H1 (cell line): Measurements from ENCODE around the gene SKAP1. TPM values are rescaled to one million over a fixed set of nuclear protein-coding genes. Genes with fewer than 3 reads are reported as not detected.
"Not testable (repeated sequence)": the region's sequence is repeated elsewhere in the genome, so short reads cannot be mapped to it uniquely, and the experiment has no call there.

Experiments used
- CTCF ChIA-PET: fragments of 300-600 bp; sonication (Branson Sonifier 250); formaldehyde crosslinking; loops from one replicate; lab custom pipeline; 2021; ENCODE audit not compliant: partially characterized antibody; lab: Charles Lee
- POLR2A ChIA-PET: fragments of 300-600 bp; sonication (Branson Sonifier 250); formaldehyde crosslinking; loops from one replicate; lab custom pipeline; 2021; ENCODE audit warnings: inconsistent platforms; ENCODE audit not compliant: partially characterized antibody; lab: Charles Lee
- DNase-seq, 2 experiments: peaks; one replicate each; pipeline versions ENCODE4 v3.0.0 to v3.0.0-alpha.2; 2010 to 2022; ENCODE audit warnings: low spot score in 2 of 2, low read depth in 1 of 2, mixed read lengths in 1 of 2
- FAIRE-seq: peaks from 2 replicates; lab custom pipeline; 2011; peaks lifted over from hg19 to GRCh38; lab: Jason Lieb, UNC
- H2AFZ ChIP-seq: 2 replicates; pipeline ENCODE4 v1.8.1; 2012; ENCODE audit warnings: low read length, inconsistent platforms
- H2AK5ac ChIP-seq: 2 replicates; pipeline ENCODE4 v1.6.1; 2013; ENCODE audit warnings: low read depth, low read length
- H2BK120ac ChIP-seq: replicated peaks from 2 replicates; pipeline ENCODE3; 2013; ENCODE audit warnings: low read depth, low read length, inconsistent platforms
- H2BK12ac ChIP-seq: 2 replicates; pipeline ENCODE4 v1.6.1; 2013; ENCODE audit warnings: low read depth, low read length
- H2BK15ac ChIP-seq: 2 replicates; pipeline ENCODE4 v1.6.1; 2013; ENCODE audit warnings: low read length
- H2BK20ac ChIP-seq: 2 replicates; pipeline ENCODE4 v1.6.1; 2013; ENCODE audit warnings: low read length
- H2BK5ac ChIP-seq: 2 replicates; pipeline ENCODE4 v1.6.1; 2013; ENCODE audit warnings: low read depth, low read length
- H3K14ac ChIP-seq: 2 replicates; pipeline ENCODE4 v1.6.1; 2013; ENCODE audit warnings: inconsistent platforms; ENCODE audit not compliant: insufficient read length
- H3K18ac ChIP-seq: 2 replicates; pipeline ENCODE4 v1.6.1; 2013; ENCODE audit warnings: low read length; ENCODE audit errors: extremely low read depth
- H3K23ac ChIP-seq: 2 replicates; pipeline ENCODE4 v1.6.1; 2013; ENCODE audit warnings: inconsistent platforms; ENCODE audit not compliant: insufficient read length
- H3K23me2 ChIP-seq: 2 replicates; pipeline ENCODE4 v1.6.1; 2013; ENCODE audit warnings: low read depth, low read length
- H3K27ac ChIP-seq: 2 replicates; pipeline ENCODE4 v1.6.1; 2011; ENCODE audit warnings: low read depth, low read length, inconsistent platforms
- H3K27me3 ChIP-seq, 4 experiments: replicated peaks in 1 of 4; 1 replicate in 1 of 4; 2 replicates in 3 of 4; pipeline versions ENCODE4 v1.6.1 to v1.8.1; 2011 to 2013; ENCODE audit warnings: low read length in 3 of 4, mild to moderate bottlenecking in 3 of 4, inconsistent platforms in 2 of 4, mixed read lengths in 2 of 4, moderate library complexity in 1 of 4; ENCODE audit not compliant: control insufficient read depth in 3 of 4, insufficient read depth in 3 of 4; ENCODE audit errors: extremely low read depth in 1 of 4
- H3K36me3 ChIP-seq, 4 experiments: 2 replicates each; pipeline versions ENCODE4 v1.6.1 to v1.8.1; 2011 to 2013; ENCODE audit warnings: mild to moderate bottlenecking in 4 of 4, low read length in 3 of 4, moderate library complexity in 2 of 4, control low read depth in 1 of 4, inconsistent platforms in 1 of 4; ENCODE audit not compliant: insufficient read depth in 4 of 4, control insufficient read depth in 2 of 4
- H3K4ac ChIP-seq: replicated peaks from 2 replicates; pipeline ENCODE3; 2013; ENCODE audit warnings: low read length, low read depth, mixed read lengths, inconsistent platforms; ENCODE audit not compliant: insufficient read length
- H3K4me1 ChIP-seq, 4 experiments: replicated peaks in 1 of 4; 1 replicate in 1 of 4; 2 replicates in 3 of 4; pipeline versions ENCODE4 v1.6.1 to v1.8.1; 2011 to 2013; ENCODE audit warnings: low read length in 3 of 4, inconsistent platforms in 2 of 4, mixed read lengths in 1 of 4; ENCODE audit not compliant: insufficient read depth in 4 of 4, control insufficient read depth in 3 of 4
- H3K4me2 ChIP-seq, 2 experiments: 2 replicates each; pipeline versions ENCODE4 v1.6.1 to v1.8.1; 2011 to 2013; ENCODE audit warnings: low read depth in 2 of 2, low read length in 2 of 2, control low read depth in 1 of 2, inconsistent platforms in 1 of 2, mild to moderate bottlenecking in 1 of 2; ENCODE audit not compliant: insufficient read depth in 1 of 2
- H3K4me3 ChIP-seq, 4 experiments: fragments of 200-600, 300-600 bp in 1 of 4; sonication (generic), shearing (Covaris generic), sonication (Bioruptor Twin) in 1 of 4; 2 replicates each; pipeline versions ENCODE4 v1.5.1 to v1.8.1; 2011 to 2016; ENCODE audit warnings: low read length in 4 of 4, low read depth in 3 of 4, control low read depth in 2 of 4, inconsistent platforms in 2 of 4, mild to moderate bottlenecking in 2 of 4, mixed read lengths in 1 of 4, moderate library complexity in 1 of 4; ENCODE audit not compliant: insufficient read depth in 2 of 4; ENCODE audit errors: extremely low read depth in 1 of 4
- H3K56ac ChIP-seq: replicated peaks from 2 replicates; pipeline ENCODE3; 2013; ENCODE audit warnings: low read depth, mild to moderate bottlenecking, mixed read lengths, low read length, inconsistent platforms; ENCODE audit not compliant: insufficient read length
- H3K79me1 ChIP-seq: 2 replicates; pipeline ENCODE4 v1.6.1; 2013; ENCODE audit warnings: low read depth, low read length, control low read depth
- H3K79me2 ChIP-seq, 2 experiments: 2 replicates each; pipeline versions ENCODE4 v1.6.1 to v1.8.1; 2012 to 2013; ENCODE audit warnings: low read length in 2 of 2, mild to moderate bottlenecking in 2 of 2, inconsistent platforms in 1 of 2; ENCODE audit not compliant: insufficient read depth in 2 of 2, control insufficient read depth in 1 of 2
- H3K9ac ChIP-seq, 4 experiments: replicated peaks in 1 of 4; 1 replicate in 1 of 4; 2 replicates in 3 of 4; pipeline versions ENCODE4 v1.6.1 to v1.8.1; 2011 to 2013; ENCODE audit warnings: low read depth in 3 of 4, low read length in 3 of 4, control low read depth in 2 of 4, mild to moderate bottlenecking in 2 of 4, moderate library complexity in 2 of 4, inconsistent platforms in 1 of 4; ENCODE audit errors: extremely low read depth in 1 of 4
- H3K9me3 ChIP-seq, 2 experiments: 2 replicates each; pipeline versions ENCODE4 v1.6.1 to v1.8.1; 2012 to 2013; ENCODE audit warnings: mild to moderate bottlenecking in 2 of 2, moderate library complexity in 2 of 2, control low read depth in 1 of 2, inconsistent platforms in 1 of 2, low read depth in 1 of 2, low read length in 1 of 2, mixed read lengths in 1 of 2; ENCODE audit not compliant: insufficient read depth in 2 of 2
- H4K20me1 ChIP-seq, 2 experiments: replicated peaks in 1 of 2; 2 replicates each; pipeline versions ENCODE3 to v1.8.1; 2011 to 2013; ENCODE audit warnings: inconsistent platforms in 2 of 2, low read length in 2 of 2, mild to moderate bottlenecking in 1 of 2; ENCODE audit not compliant: insufficient read depth in 2 of 2, control insufficient read depth in 1 of 2
- H4K5ac ChIP-seq: 2 replicates; pipeline ENCODE4 v1.6.1; 2013; ENCODE audit warnings: low read length, low read depth, mixed read lengths, inconsistent platforms; ENCODE audit not compliant: insufficient read length
- H4K8ac ChIP-seq: 2 replicates; pipeline ENCODE4 v1.8.0; 2013; ENCODE audit warnings: mild to moderate bottlenecking, moderate library complexity, low read length, inconsistent platforms; ENCODE audit not compliant: insufficient read depth; ENCODE audit errors: extremely low read depth
- H4K91ac ChIP-seq: replicated peaks from 2 replicates; pipeline ENCODE3; 2013; ENCODE audit warnings: low read length, mixed read lengths, inconsistent platforms; ENCODE audit not compliant: insufficient read length
- WGBS, 2 experiments: shearing (Covaris generic) in 1 of 2; methylation state at CpG; one replicate each; pipeline versions ENCODE4 v1.1.6 to v1.1.7; 2013 to 2015; ENCODE audit warnings: low lambda C conversion rate in 2 of 2, mixed read lengths in 2 of 2, inconsistent platforms in 1 of 2, low coverage in 1 of 2, missing lambda C conversion rate in 1 of 2; ENCODE audit not compliant: insufficient replicate concordance in 2 of 2, insufficient coverage in 1 of 2, insufficient read length in 1 of 2; ENCODE audit errors: extremely low coverage in 1 of 2, missing lambda C conversion rate in 1 of 2; 5-methylcytosine and 5-hydroxymethylcytosine counted together
- polyA plus RNA-seq, 7 experiments: library from polyadenylated mRNA; depleted of rRNA in 3 of 7; stranded (reverse) in 5 of 7; unstranded in 2 of 7; fragments of >200 nt in 5 of 7; fragments of 200-250 nt in 2 of 7; gene quantifications; 1 replicate in 5 of 7; 2 replicates in 1 of 7; 4 replicates in 1 of 7; pipeline versions ENCODE4 v1.2.1 to v1.2.3, GENCODE V29; 2011 to 2013; ENCODE audit warnings: missing spikeins in 2 of 7, mixed read lengths in 2 of 7
- total RNA-seq: library from RNA; stranded (reverse); fragmentation: NEBNext Ultra II Directional; extraction: Animal tissue kit (Norgen Biotek cat#: 25700); gene quantifications from 2 replicates; pipeline ENCODE4 v1.2.1, GENCODE V29; 2021

Gene SKAP1
- total and polyA plus RNA-seq, 2 of the 8 experiments (the other 6 are each of a cell fraction or from before 2014, with no cell fraction given): not detected

DNA sequence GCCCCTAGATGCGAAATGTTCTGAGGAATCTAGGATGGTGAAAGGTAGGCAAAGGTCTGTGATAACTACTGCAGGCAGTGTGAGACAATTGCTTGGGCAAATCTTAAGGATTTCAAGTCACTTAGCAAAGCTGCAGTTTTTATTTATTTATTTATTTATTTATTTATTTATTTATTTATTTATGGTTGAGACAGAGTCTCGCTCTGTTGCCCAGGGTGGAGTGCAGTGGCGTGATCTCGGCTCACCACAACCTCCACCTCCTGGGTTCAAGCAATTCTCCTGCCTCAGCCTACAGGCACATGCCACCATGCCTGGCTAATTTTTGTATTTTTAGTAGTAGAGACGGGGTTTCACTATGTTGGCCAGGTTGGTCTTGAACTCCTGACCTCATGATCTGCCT is 243.7 kb downstream of the SKAP1 start:
- H4K5ac ChIP-seq, H3K14ac ChIP-seq, H2AK5ac ChIP-seq, DNase-seq, H3K56ac ChIP-seq, H3K9me3 ChIP-seq, H4K20me1 ChIP-seq, H3K4me1 ChIP-seq, H3K4me2 ChIP-seq, H3K79me1 ChIP-seq, H3K27me3 ChIP-seq, H4K8ac ChIP-seq, H3K23ac ChIP-seq, H2BK20ac ChIP-seq, H2BK5ac ChIP-seq, H3K4ac ChIP-seq, H4K91ac ChIP-seq, H2BK120ac ChIP-seq, H3K36me3 ChIP-seq, POLR2A ChIA-PET, H3K79me2 ChIP-seq, H3K18ac ChIP-seq, H2AFZ ChIP-seq, H3K9ac ChIP-seq, FAIRE-seq, H2BK12ac ChIP-seq, H3K4me3 ChIP-seq, H3K23me2 ChIP-seq, H3K27ac ChIP-seq: not testable (repeated sequence)
- WGBS, 2 experiments: 95% methylated on average over 5 of the region's 5 CpGs; no CpG with 5 or more reads in 1 of the 2 experiments
- CTCF ChIA-PET: interaction anchor here (0.9 to 1.4 kb wide), 5 partner anchors 13 to 107 kb away, joined by 3 to 4 read pairs (median 3); no protein-coding TSS in a partner anchor
- peak overlapping the region; percentile 65; the same call in 1 of the 2 replicates for H2BK15ac ChIP-seq
